Activated CD4-positive, alpha-beta T cell treated with anti-CD3 and anti-CD28 coated beads for 36 hours (primary cell): ENCODE results near the gene GLYAT. TPM values are rescaled to one million over a fixed set of nuclear protein-coding genes. Genes with fewer than 3 reads are reported as not detected.

Experiments
- ATAC-seq: fragments of 200-7000 bp; cut with Tn5 transposase; one replicate; pipeline ENCODE4 v1.10.0; 2021; ENCODE audit warnings: mild to moderate bottlenecking, moderate library complexity
- CTCF ChIA-PET: fragments of 350-600 bp; sonication (Branson Sonifier 250); formaldehyde crosslinking; loops from one replicate; lab custom pipeline; 2021; ENCODE audit warnings: antibody characterized with exemption; lab: Charles Lee
- POLR2A ChIA-PET: fragments of 350-600 bp; sonication (Branson Sonifier 250); formaldehyde crosslinking; loops from one replicate; lab custom pipeline; 2021; ENCODE audit warnings: antibody characterized with exemption, inconsistent platforms; lab: Charles Lee
- DNase-seq: peaks from one replicate; pipeline ENCODE4 v3.0.0-alpha.2; 2020
- H3K27ac Mint-ChIP-seq: one replicate; pipeline ENCODE4 v1.8.0; 2021; ENCODE audit warnings: mixed read lengths
- H3K27me3 Mint-ChIP-seq: one replicate; pipeline ENCODE4 v1.8.0; 2021; ENCODE audit warnings: mixed read lengths
- H3K36me3 Mint-ChIP-seq: one replicate; pipeline ENCODE4 v1.8.0; 2021; ENCODE audit warnings: low read depth, mixed read lengths
- H3K4me1 Mint-ChIP-seq: one replicate; pipeline ENCODE4 v1.8.0; 2021; ENCODE audit warnings: mixed read lengths
- H3K4me3 Mint-ChIP-seq: one replicate; pipeline ENCODE4 v1.8.0; 2021; ENCODE audit warnings: mild to moderate bottlenecking, moderate library complexity, mixed read lengths
- H3K9me3 Mint-ChIP-seq: one replicate; pipeline ENCODE4 v1.8.0; 2021; ENCODE audit warnings: low read depth, mixed read lengths
- intact Hi-C, 2 experiments: fragments of 100-400 bp; cut with DNase I in 1 of 2; cut with micrococcal nuclease in 1 of 2; formaldehyde crosslinking; loops; one replicate each; pipeline versions ENCODE4 v1.14.2 to v1.15.1; 2022 to 2024; cut with DNase I, micrococcal nuclease
- total RNA-seq, 2 experiments: library from RNA; stranded (reverse); gene quantifications; one replicate each; pipeline ENCODE4 v1.2.3, GENCODE V29; 2021

Gene GLYAT
- total RNA-seq, 2 experiments from 2014 or later = not detected

DNA sequence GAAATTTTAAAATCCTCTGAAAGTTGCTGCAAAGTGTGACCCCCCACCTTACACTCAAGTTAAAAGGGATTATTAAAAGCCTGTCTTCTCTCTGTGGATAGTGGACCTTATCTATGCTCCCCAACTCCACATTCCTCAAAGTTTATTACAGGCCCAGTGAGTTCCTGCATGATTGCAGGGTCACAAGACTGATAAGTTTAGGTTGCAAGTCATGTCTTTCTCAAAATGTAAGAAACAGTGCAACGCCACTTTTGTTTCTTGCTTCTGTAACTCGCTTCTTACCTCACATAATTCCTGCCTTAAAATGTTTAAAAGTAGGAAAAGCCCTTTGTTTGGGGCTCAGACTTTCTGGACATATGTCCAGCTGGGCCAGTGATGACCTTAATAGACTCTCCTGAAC lies 38.4 kb upstream of the GLYAT start:
- no peak overlapping the region for H3K4me3 Mint-ChIP-seq
- POLR2A ChIA-PET = no interaction called here
- H3K36me3 Mint-ChIP-seq = no peaks in the 10 kb centered on the region
- peaks cover 5% of the 10 kb centered on the region for H3K4me1 Mint-ChIP-seq
- H3K9me3 Mint-ChIP-seq = no peaks in the 10 kb centered on the region
- intact Hi-C loops = no loop called here
- ATAC-seq = no peak
- no peak overlapping the region for H3K27ac Mint-ChIP-seq
- H3K27me3 Mint-ChIP-seq = peaks cover 7% of the 10 kb centered on the region
- DNase-seq = no peak
- CTCF ChIA-PET = no interaction called here

DNA sequence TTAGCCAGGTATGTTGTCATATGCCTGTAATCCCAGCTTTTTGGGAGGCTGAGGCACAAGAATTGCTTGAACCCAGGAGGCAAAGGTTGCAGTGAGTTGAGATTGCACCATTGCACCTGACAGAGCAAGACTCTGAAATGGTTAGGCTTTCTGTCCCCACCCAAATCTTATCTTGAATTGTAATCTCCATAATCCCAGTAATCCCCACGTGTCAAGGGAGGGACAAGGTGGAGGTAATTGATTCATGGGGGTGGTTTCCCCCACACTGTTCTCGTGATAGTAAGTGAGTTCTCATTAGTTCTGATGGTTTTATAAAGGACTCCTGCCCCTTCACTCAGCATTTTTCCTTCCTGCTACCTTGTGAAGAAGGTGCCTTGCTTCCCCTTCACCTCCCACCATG lies 37.6 kb upstream of the GLYAT start:
- peaks cover 5% of the 10 kb centered on the region for H3K4me1 Mint-ChIP-seq
- H3K36me3 Mint-ChIP-seq = no peaks in the 10 kb centered on the region
- ChIA-PET POLR2A (no interaction called here), CTCF (no interaction called here)
- no peak for ATAC-seq
- DNase-seq = no peak
- peaks cover 10% of the 10 kb centered on the region for H3K27me3 Mint-ChIP-seq
- no peaks in the 10 kb centered on the region for H3K9me3 Mint-ChIP-seq
- intact Hi-C loops = no loop called here
- no peak overlapping the region for H3K27ac Mint-ChIP-seq
- no peak overlapping the region for H3K4me3 Mint-ChIP-seq

DNA sequence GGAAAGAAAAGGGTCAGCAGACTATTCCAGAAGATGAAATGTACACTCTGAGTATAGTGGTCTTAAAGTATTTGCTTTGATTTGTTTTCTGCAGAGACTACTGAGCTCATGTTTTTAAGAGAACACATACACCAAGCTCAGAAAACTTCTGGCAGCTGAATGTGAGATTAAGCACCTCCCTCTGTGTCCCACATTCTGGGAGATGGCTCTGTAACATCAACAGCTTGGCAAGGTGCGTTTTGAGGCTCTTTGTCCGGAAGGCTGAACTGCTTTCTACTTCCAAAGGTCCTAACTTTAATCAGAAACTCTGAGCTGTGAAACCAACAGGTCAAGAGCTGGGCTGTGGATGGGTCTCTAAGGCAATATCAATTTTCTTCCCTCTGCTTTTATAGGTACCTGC lies 36.4 kb upstream of the GLYAT start:
- peaks cover 7% of the 10 kb centered on the region for H3K27me3 Mint-ChIP-seq
- ATAC-seq (no peak), DNase-seq (no peak)
- intact Hi-C loops = no loop called here
- H3K9me3 Mint-ChIP-seq = no peaks in the 10 kb centered on the region
- no peak overlapping the region for H3K27ac Mint-ChIP-seq
- peaks cover 5% of the 10 kb centered on the region for H3K4me1 Mint-ChIP-seq
- H3K4me3 Mint-ChIP-seq = no peak overlapping the region
- ChIA-PET CTCF (interaction anchor here (1.1 kb wide), 1 partner anchor 14 kb away, joined by 3 read pairs; no protein-coding TSS in a partner anchor), POLR2A (no interaction called here)
- no peaks in the 10 kb centered on the region for H3K36me3 Mint-ChIP-seq

DNA sequence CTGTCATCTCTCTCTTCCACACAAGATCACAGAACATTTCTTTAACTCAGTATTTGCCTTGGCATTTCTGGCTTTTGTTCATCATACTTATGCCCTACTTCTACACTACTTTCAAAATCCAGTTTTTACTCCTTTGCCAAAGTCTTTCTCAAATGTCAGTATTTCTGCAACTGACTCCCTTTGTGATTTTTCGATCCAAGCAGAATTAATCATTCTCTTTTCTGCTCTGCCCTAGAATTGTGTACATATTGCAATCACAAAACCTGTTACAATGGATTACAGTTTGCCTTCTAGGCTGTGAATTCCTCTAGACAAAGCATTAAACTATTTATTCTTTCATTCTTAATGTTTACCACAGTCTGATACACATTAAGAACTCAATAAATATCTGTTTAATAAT lies 33.3 kb upstream of the GLYAT start:
- no peak for ATAC-seq
- Mint-ChIP-seq H3K36me3 (no peaks in the 10 kb centered on the region), H3K4me3 (no peak overlapping the region), H3K4me1 (no peaks in the 10 kb centered on the region), H3K9me3 (no peaks in the 10 kb centered on the region), H3K27ac (no peak overlapping the region), H3K27me3 (peaks cover 2% of the 10 kb centered on the region)
- CTCF ChIA-PET = no interaction called here
- POLR2A ChIA-PET = no interaction called here
- intact Hi-C loops = no loop called here
- no peak for DNase-seq

DNA sequence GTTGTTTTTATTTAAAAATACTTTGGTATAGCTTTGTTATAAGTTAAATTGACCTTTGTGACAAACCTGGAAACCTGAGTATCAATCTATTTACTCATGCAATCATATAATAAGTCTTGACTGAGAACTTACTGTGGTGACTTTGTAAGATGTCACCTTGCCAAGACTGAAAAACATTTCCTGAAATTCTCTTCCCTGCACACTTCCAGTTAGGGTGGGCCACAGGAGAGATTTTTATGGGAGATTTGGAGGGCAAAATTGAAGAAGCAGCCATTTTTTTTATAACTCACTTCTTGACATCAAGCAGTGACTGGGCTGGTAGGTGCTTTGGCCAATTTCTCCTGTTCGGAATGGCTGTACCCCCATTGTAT lies 31.4 kb upstream of the GLYAT start:
- CTCF ChIA-PET = no interaction called here
- Mint-ChIP-seq H3K9me3 (no peaks in the 10 kb centered on the region), H3K27ac (no peak overlapping the region), H3K4me3 (no peak overlapping the region), H3K36me3 (no peaks in the 10 kb centered on the region), H3K4me1 (no peaks in the 10 kb centered on the region), H3K27me3 (peaks cover 2% of the 10 kb centered on the region)
- POLR2A ChIA-PET = no interaction called here
- ATAC-seq = no peak
- intact Hi-C loops = no loop called here
- DNase-seq = no peak

DNA sequence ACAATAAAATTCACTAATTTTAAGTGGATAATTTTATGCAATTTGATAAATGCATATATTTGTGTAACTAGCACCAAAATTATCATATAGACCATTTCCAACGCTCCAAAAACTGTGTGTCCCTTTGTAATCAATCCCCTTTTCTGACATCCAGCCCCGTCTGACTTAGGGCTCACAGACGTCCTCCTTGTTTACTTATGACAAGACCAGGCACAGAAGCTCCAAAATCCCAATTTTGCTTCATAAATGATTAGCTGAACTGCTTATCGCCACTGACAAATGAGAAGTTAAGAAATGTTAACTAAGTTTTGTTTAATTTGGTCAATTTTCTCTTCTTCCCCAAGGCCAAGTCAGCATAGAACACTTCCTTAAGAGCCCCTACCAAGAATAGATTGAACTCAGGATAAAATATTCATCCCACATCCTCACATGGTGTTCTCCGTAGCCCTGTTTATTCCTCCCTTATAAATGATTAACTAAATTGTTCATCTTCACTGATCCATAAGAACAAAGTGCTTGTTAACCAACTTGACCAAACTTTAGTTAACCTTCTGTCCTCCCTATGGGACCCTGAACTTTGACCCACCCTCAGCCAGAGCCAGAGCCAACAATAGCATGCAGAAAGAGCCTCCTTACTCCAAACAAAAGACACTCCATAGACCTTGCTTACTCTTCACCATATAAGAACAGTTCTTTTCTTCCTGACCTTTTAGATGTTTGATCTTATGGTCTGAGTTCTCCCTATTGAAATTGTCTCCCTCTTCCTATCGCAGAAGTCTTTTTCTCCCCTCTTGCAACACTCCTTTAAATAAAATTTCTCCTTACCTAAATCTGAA lies 30.8 kb upstream of the GLYAT start:
- Mint-ChIP-seq H3K27me3 (peaks cover 2% of the 10 kb centered on the region), H3K4me1 (no peaks in the 10 kb centered on the region), H3K36me3 (no peaks in the 10 kb centered on the region), H3K9me3 (no peaks in the 10 kb centered on the region), H3K4me3 (no peak overlapping the region), H3K27ac (no peak overlapping the region)
- DNase-seq (no peak), ATAC-seq (no peak)
- intact Hi-C loops = no loop called here
- CTCF ChIA-PET = no interaction called here
- POLR2A ChIA-PET = no interaction called here

DNA sequence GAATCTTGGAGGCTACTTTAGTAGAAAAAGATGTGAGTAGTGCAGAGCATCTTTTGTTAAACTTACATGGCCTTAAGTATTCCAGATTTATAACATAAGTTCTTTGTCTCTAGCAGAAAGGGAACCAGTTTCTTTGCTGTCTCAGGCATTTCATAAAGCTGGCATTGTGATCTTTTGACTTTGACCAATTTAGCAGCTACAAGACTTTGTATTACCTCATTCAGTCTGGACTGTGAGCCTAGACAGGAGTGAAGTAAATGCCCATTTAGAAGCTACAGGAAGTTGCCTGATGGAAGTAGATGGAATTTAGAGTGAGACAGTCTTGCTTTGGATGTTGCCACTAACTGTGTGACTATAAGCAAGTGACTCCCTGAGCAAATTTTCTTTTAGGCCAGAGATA lies 25.7 kb upstream of the GLYAT start:
- ChIA-PET CTCF (interaction anchor here (0.7 kb wide), 1 partner anchor 81 kb away, joined by 3 read pairs; no protein-coding TSS in a partner anchor), POLR2A (no interaction called here)

DNA sequence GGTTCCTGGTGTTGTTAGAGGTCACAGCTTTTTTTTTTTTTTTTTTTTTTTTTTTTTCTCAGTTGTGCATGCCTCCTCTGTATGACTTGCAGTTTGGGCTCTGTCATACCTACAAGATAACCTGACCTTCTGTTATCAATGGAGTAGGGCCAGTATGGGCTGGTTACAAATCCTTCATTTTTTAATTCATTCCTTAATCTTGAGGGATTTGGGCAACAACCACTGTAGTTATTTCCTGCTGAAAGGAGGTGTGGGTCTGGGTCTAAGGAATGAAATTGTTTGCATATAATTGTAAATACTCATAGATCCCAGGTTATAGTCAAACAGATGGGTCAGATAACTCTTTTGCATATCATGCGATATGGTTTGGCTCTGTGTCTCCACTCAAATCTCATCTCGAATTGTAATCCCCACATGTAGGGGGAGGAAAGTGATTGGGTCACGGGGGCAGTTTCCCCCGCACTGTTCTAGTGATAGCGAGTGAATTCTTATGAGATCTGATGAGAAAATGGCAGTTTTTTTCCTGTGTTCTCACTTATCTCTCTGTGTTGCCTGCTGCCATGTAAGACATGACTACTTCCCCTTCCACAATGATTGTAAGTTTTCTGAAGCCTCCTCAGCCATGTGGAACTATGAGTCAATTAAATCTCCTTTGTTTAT lies 14.1 kb upstream of the GLYAT start:
- peaks cover 2% of the 10 kb centered on the region for H3K27me3 Mint-ChIP-seq
- H3K36me3 Mint-ChIP-seq = peaks cover 2% of the 10 kb centered on the region
- H3K4me1 Mint-ChIP-seq = peaks cover 9% of the 10 kb centered on the region
- ATAC-seq = no peak
- CTCF ChIA-PET = interaction anchor here (0.6 kb wide), 1 partner anchor 390 kb away, joined by 3 read pairs; no protein-coding TSS in a partner anchor
- intact Hi-C loops = no loop called here
- POLR2A ChIA-PET = no interaction called here
- H3K9me3 Mint-ChIP-seq = peaks cover 11% of the 10 kb centered on the region
- H3K27ac Mint-ChIP-seq = no peak overlapping the region
- H3K4me3 Mint-ChIP-seq = no peak overlapping the region
- DNase-seq = no peak

More for the DNA sequence above, 25.7 kb upstream of the GLYAT start:
- no peak for ATAC-seq
- no peaks in the 10 kb centered on the region for H3K9me3 Mint-ChIP-seq
- intact Hi-C loops = no loop called here
- H3K4me1 Mint-ChIP-seq = no peaks in the 10 kb centered on the region
- H3K36me3 Mint-ChIP-seq = no peaks in the 10 kb centered on the region
- no peaks in the 10 kb centered on the region for H3K27me3 Mint-ChIP-seq
- no peak overlapping the region for H3K4me3 Mint-ChIP-seq
- no peak for DNase-seq
- H3K27ac Mint-ChIP-seq = no peak overlapping the region

DNA sequence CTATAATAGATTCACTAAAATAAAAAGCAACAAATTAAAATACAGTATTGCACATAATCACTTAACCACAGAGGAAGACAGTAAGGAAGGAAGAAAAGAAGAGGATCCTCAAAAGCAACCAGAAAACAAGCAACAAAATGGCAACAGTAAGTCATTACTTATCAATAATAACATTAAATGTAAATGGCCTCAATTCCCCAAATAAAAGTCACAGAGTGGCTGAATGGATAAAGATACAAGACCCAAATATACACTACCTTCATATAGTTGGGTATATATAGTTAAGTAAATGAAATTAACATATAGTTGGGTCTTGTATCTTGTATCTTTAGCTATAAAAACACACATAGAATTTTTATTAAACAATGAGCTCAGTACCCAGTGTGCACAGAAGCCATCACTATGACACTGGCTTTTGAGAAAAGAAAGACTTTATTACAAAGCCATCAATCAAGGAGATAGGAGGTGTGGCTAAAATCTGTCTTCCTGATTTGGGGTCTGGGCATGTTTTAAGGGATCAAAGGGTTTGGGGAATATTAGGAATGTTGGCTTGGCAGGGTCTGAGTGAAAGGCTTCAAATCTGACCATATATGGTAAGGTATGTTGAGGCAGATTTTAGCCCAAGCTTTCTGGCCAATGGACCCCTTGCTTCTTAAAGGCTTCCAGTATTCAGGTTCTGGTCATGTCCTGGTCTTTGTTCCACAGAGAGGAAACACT lies 13.4 kb upstream of the GLYAT start:
- H3K27me3 Mint-ChIP-seq = peaks cover 2% of the 10 kb centered on the region
- H3K4me3 Mint-ChIP-seq = no peak overlapping the region
- peaks cover 13% of the 10 kb centered on the region for H3K9me3 Mint-ChIP-seq
- DNase-seq = no peak
- peaks cover 2% of the 10 kb centered on the region for H3K36me3 Mint-ChIP-seq
- CTCF ChIA-PET = interaction anchor here (0.6 to 1.2 kb wide), 3 partner anchors 17 to 1461 kb away, joined by 3 to 5 read pairs (median 3); no protein-coding TSS in a partner anchor
- intact Hi-C loops = no loop called here
- H3K27ac Mint-ChIP-seq = no peak overlapping the region
- ATAC-seq = no peak
- POLR2A ChIA-PET = no interaction called here
- peaks cover 9% of the 10 kb centered on the region for H3K4me1 Mint-ChIP-seq

DNA sequence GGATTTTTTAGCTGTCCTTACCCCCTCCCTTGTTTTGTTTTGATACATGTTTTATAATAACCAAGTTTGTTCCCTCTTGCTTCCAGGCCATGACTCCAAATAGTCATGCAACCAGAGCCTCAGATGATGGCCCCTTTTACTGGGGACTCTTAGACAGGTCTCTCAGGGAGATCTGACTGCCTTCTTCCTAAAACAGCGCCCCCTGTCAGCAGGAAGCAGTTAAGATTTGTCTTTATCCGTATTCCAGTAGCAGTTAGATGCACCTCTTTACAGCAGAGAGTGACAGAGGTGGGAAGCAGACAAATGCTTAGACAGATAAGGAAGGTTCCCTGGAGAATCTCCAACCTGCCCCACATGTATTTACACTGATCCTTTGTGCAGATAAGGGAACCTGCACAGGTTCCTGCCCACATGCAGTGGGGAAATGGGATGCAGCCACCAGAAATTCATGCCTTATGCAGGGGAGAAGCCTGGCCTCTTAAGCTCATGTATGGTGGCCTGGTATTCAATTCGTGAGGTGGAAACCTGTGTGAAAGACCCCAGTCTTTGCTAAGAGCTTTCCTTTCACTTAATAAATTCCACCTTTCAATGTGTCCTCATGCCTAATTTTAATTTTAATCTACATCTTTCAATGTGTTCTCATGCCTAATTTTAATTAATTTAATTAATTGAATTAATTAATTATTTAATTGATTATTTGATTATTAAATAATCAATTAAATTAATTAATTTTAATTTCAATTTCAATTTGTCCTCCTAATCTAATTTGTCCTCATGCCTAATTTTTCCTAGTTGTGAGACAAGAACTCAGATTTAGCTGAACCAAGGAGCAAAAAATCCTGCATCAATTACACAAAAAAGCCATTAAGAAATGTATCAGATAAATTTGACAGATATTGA lies 11.5 kb upstream of the GLYAT start:
- H3K9me3 Mint-ChIP-seq = peaks cover 13% of the 10 kb centered on the region
- no peak overlapping the region for H3K4me3 Mint-ChIP-seq
- DNase-seq = no peak
- peaks cover 2% of the 10 kb centered on the region for H3K27me3 Mint-ChIP-seq
- no peak overlapping the region for H3K27ac Mint-ChIP-seq
- intact Hi-C loops = no loop called here
- H3K4me1 Mint-ChIP-seq = peaks cover 9% of the 10 kb centered on the region
- ChIA-PET CTCF (interaction anchor here (0.6 to 1.1 kb wide), 3 partner anchors 15 to 88 kb away, joined by 3 read pairs; no protein-coding TSS in a partner anchor), POLR2A (no interaction called here)
- no peak for ATAC-seq
- peaks cover 2% of the 10 kb centered on the region for H3K36me3 Mint-ChIP-seq

DNA sequence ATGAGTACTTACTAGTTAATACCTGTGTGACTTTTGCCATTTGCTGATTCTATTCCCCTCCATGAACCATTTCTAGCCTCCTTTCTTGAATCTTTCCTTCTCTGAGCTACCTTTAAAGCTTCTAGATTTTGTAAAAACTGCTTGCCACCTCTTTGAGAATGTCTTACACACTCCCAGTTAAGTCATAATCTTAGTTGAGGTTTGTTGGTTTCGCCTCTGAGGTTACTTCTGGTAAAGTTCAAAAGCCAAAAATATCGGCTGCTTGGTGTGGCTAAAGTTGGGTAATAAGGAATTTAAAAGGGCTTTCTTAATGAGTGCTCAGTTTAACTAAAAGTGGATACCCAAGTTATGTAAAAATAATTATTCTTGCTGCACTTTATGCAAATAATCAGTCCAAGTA lies 10.4 kb upstream of the GLYAT start:
- peaks cover 9% of the 10 kb centered on the region for H3K4me1 Mint-ChIP-seq
- H3K9me3 Mint-ChIP-seq = peaks cover 13% of the 10 kb centered on the region
- intact Hi-C loops = no loop called here
- H3K36me3 Mint-ChIP-seq = peaks cover 2% of the 10 kb centered on the region
- H3K27ac Mint-ChIP-seq = no peak overlapping the region
- DNase-seq = no peak
- peaks cover 2% of the 10 kb centered on the region for H3K27me3 Mint-ChIP-seq
- ATAC-seq = no peak
- H3K4me3 Mint-ChIP-seq = no peak overlapping the region
- ChIA-PET CTCF (interaction anchor here (1.0 kb wide), 1 partner anchor 9 kb away, joined by 3 read pairs; no protein-coding TSS in a partner anchor), POLR2A (no interaction called here)
